PC-9 (cell line): ENCODE data around the gene ZNF600.
"Not testable (repeated sequence)": the region's sequence is repeated elsewhere in the genome, so short reads cannot be mapped to it uniquely, and the experiment has no call there.

Source experiments
- CTCF ChIP-seq: fragments of 200-600 bp; sonication (generic); conservative IDR thresholded peaks from 2 replicates; pipeline ENCODE4 v1.6.1; 2017; ENCODE audit warnings: mixed run types, antibody characterized with exemption, mild to moderate bottlenecking, moderate library complexity
- EZH2 ChIP-seq: fragments of 200-600 bp; sonication (generic); IDR thresholded peaks from 2 replicates; pipeline ENCODE4 v1.8.0; 2017; ENCODE audit warnings: antibody characterized with exemption, low read depth

DNA sequence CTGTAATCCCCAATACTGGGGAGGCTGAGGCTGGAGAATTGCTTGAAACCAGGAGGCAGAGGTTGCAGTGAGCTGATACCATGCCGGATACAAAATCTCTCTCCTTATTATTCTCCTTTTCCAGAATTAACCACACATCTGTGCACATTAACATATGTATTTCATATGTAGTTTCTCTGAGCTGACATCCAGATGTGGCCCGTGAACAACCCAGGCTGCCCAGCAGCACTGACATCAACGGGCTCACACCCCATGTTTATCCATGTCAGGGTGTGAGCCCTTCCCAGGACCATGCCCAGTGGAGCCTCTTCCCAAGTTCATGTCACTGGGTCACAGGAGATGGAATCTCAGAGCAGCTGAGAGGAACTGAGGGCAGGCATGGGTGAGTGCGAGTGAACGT lies 71.3 kb downstream of the ZNF600 start:
- TF ChIP-seq CTCF, EZH2: not testable (repeated sequence)
